HG03139 (cell line): ENCODE data around the gene ACTR8.

Experiments
- ATAC-seq: cut with Tn5 transposase; IDR thresholded peaks from one replicate; pipeline ENCODE4 v1.9.1; 2021; ENCODE audit not compliant: unreplicated experiment

The ACTR8 gene

GRCh38 chr3:53836084-53836872 lies 45.7 kb downstream of the ACTR8 start:
- ATAC-seq: no peak

DNA sequence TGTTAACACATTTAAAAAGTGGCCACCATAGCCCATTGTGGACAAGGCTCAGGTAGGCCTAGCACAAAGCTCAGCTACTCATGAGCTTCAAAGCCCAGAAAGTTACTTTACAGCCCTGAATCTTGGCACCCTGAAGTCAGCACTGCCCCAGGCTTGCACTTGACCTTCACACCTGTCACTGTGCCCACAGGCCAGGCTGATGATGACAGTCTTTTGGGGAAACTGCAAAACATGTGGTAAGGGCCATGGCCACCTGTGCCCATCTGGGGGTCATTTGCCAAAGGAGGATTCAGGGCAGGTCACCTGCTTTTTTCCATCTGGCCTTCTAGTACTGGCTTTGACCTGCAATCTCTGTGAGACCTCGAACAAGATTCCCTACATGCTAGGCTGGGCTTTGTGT lies 46.7 kb downstream of the ACTR8 start:
- ATAC-seq: no peak

DNA sequence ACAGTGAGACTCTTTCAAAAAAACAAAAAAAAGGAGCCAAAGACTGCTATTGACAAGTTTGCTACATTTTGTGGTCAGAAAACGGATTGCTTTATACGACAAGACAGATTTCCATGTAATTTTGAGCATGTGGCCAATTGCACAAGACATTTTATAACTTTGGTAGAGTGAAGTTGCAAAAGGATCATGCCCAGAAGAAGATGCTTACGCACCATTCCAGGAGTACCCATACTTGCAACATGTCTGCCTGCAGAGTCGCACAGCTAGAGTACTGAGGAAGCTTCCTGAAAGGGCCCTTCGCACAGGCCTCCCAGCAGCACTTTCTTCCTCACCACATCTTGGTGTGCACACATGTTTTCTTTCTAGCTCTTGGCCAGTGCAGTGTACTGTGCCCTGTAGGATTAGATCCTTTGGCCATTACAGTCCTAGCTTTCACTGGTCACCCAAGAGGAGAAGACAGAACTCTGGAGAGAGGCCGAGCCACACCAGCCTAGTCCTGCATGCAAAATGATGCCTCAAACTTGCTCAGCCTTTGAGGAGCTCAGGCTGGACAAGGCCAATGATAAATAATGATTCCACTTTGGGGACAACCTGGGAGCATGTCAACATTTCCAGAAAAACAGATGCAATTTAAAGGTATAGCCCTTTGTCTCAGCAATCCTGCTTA lies 47.4 kb downstream of the ACTR8 start:
- ATAC-seq: no peak

- ATAC-seq: no peak
Measured at GRCh38 chr3:53833700-53834099, 48.3 kb downstream of the ACTR8 start.

DNA sequence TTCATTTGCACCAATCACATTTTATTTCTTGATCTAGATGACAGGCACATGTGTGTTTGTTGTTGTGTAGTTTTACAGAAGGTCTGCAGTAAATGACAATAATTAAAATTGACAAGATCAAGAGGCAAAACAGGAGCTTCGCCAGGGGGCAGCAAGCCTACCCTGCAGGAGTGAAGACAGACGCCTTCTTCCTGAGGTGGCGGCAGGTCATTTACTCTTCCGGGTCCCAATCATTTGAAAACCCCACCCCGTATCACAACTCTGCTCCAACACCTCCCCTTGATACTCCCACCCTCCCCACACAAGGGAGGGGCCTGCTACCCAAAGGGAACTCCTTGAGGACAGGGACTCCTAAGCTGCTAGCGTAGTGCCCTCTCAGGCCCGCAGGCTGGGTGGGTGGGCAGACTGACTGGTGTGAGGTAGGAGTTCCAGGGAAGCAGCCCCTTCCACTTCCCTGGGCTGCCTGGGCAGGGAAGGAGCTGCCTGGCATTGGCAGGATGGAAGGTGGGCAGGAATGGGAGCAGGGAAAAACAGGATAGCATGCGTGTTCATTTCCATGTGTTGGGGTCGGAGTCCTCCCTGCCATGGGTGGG lies 48.8 kb downstream of the ACTR8 start:
- ATAC-seq: no peak

GRCh38 chr3:53830944-53831343 lies 51.0 kb downstream of the ACTR8 start:
- ATAC-seq: no peak

GRCh38 chr3:53829605-53830004 lies 52.3 kb downstream of the ACTR8 start:
- no peak for ATAC-seq

GRCh38 chr3:53828581-53828980 lies 53.4 kb downstream of the ACTR8 start:
- ATAC-seq: no peak

- ATAC-seq: no peak
Measured at GRCh38 chr3:53826048-53826447, 55.9 kb downstream of the ACTR8 start.

DNA sequence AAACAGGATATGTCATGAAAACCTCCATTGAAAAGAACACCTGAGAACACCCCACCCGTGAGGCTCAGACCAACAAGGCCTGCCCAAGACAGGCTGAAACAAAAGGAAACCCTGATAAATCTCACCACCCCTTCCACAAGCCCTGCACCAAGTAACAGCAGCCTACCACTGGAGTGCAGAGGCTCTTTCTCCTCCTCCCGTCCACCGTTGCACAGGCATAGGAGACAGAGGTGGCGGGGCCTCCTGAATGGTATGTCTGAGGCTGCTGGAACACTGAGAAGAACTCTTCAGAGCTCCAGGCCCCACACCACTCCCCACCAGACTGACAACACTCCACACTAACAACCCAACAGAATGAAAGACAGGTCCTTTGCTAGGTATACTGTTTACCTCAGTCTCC lies 57.2 kb downstream of the ACTR8 start:
- ATAC-seq: no peak

- ATAC-seq: no peak
Measured at GRCh38 chr3:53823956-53824657, 57.8 kb downstream of the ACTR8 start.

DNA sequence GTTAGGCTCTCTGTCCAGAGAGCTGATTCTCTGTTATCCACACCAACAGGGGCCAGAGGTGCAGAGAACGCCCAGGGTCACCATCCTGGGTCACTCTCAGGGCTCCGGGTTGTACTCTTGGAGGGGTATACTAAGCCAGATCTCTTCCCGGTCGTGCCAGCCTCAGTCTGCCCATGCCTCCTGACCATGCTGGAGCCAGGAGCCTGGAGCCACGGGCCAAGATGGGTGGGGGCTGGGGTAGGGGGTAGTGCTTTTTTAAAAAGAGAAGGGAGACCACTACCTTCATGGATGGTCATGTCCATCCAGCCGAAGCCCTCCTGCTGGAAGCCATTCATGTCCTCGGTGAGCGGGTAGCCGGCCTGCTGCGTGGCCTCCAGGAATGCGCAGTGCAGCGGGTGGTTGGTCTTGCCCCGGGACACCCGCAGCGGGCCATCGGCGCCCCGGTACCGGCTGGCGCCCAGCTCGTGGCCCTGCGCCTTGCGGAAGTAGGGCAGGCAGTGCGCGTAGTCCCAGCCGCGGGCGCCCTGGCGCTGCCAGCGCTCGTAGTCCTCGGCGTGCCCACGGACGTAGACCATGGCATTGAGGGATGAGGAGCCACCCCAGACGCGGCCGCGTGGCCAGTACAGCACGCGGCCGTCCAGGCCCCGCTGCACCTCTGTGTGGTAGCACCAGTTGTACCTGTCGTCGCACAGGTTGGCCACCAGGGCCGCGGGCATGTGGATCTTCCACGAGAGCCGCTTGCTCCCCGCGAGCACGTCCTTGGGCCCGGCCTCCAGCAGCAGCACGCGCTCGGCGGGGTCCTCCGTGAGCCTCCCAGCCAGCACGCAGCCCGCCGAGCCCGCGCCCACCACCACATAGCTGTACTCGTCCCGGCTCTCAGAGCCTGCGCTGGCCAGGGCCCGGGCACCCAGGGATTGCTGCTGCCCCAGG lies 58.7 kb downstream of the ACTR8 start:
- no peak for ATAC-seq

DNA sequence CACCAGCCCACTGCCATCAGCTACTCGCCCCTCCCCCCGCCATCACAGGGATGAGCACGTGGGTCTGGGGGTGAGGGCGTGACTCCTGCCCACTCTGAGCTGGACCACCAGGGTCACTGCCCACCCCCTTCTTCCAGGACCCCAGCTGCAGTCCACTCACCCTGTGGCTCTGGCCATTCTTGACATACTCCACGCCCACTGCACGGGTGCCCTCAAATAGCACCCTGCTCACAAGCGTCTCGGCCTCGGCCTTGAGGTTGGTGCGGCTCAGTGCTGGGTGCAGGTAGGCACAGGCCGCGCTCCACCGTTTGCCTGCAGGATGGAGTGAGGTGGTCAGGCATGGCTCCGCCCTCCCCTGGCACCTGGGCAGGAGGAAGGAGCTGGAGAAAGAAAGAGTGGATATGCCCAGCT lies 59.6 kb downstream of the ACTR8 start:
- ATAC-seq: no peak

GRCh38 chr3:53821631-53822121 lies 60.3 kb downstream of the ACTR8 start:
- no peak for ATAC-seq

GRCh38 chr3:53820756-53821580 lies 61.0 kb downstream of the ACTR8 start:
- ATAC-seq: no peak

- ATAC-seq: no peak
Measured at GRCh38 chr3:53820084-53820483, 61.9 kb downstream of the ACTR8 start.

DNA sequence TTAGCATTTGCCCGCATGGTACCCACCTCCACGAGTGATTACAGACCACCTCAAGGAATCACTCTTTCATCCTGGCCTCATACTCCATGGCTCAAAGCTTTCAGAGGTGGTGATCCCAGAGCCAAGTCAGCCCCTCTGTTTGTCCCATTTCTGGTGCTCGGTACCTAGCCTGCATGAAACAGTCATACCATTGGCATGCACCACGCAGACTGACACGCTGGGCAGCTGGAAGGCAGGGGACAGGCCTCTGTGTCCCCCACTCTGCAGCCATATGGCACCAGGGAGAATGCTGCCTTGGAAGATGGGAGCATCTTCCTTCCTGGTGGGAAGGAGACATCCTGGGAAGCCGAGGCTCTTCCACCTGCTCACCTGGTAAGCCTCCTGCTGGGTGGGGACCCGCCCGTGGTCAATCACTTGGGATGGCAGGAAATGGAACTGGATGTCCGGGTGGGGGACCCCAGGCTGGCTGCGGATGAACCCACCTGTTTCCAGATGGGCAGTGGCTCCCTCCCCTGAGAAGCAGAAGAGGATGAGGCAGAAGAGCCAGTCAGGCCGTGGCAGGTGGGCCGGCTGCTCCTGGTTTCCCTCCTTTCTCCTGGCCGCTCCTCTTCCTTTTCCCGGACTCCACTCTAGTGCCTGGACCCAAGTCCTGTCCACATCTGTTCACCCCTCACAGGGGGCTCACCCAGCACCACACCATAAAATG lies 62.6 kb downstream of the ACTR8 start:
- ATAC-seq: no peak

GRCh38 chr3:53818221-53819162 lies 63.5 kb downstream of the ACTR8 start:
- no peak for ATAC-seq
